Stimulated activated CD4-positive, alpha-beta T cell treated with anti-CD3 and anti-CD28 coated beads, Interleukin-12 subunit alpha, Interleukin-12 subunit beta, amount 100 ng/mL, for 48 hours (primary cell): ENCODE results near the gene HOXC4.

Experiments
- DNase-seq, 3 donors: peaks; one replicate each; pipeline ENCODE4 v3.0.0-alpha.2; 2020; ENCODE audit warnings: low read depth in 2 of 3, low spot score in 1 of 3

Gene HOXC4

GRCh38 chr12:54053751-54054741 lies at the start of gene HOXC4:
Gene HOXC4, plus strand, starts transcription at chr12:54053835. Its CDS starts 88 bp downstream, at chr12:54053923.
- no peak for DNase-seq

- DNase-seq = no peak
Observed at GRCh38 chr12:54004063-54004840, 49.4 kb upstream of the HOXC4 start.

- DNase-seq = no peak
Observed at GRCh38 chr12:54004841-54005530, 48.6 kb upstream of the HOXC4 start.

- no peak for DNase-seq
Observed at GRCh38 chr12:54005531-54005852, 48.1 kb upstream of the HOXC4 start.

GRCh38 chr12:54005853-54006558 lies 47.6 kb upstream of the HOXC4 start:
- DNase-seq = peak; percentile 71 to 84 (median 75)

- DNase-seq = no peak
Observed at GRCh38 chr12:54006559-54007220, 46.9 kb upstream of the HOXC4 start.

GRCh38 chr12:54007538-54008259 lies 45.9 kb upstream of the HOXC4 start:
- DNase-seq = no peak

GRCh38 chr12:54008260-54008552 lies 45.4 kb upstream of the HOXC4 start:
- DNase-seq = no peak

GRCh38 chr12:54009171-54010052 lies 44.2 kb upstream of the HOXC4 start:
- DNase-seq = no peak

- DNase-seq = no peak
Observed at GRCh38 chr12:54010053-54010971, 43.3 kb upstream of the HOXC4 start.

- DNase-seq = no peak
Observed at GRCh38 chr12:54010972-54011664, 42.5 kb upstream of the HOXC4 start.

GRCh38 chr12:54011665-54012532 lies 41.7 kb upstream of the HOXC4 start:
- DNase-seq = no peak

GRCh38 chr12:54012631-54013409 lies 40.8 kb upstream of the HOXC4 start:
- DNase-seq = no peak

- no peak for DNase-seq
Observed at GRCh38 chr12:54014377-54015017, 39.1 kb upstream of the HOXC4 start.
